PFSK-1 (cell line): ENCODE data around the gene EPHB4.

Source experiments
- POLR2AphosphoS5 ChIP-seq: IDR thresholded peaks from 2 replicates; pipeline ENCODE4 v1.6.1; 2012; ENCODE audit warnings: low read depth, mild to moderate bottlenecking, control low read depth, low read length, moderate library complexity
- REST ChIP-seq, 2 experiments: IDR thresholded peaks; 2 replicates each; pipeline versions ENCODE4 v1.6.1 to v1.8.0; 2011 to 2012; ENCODE audit warnings: low read depth in 2 of 2, low read length in 2 of 2, control low read depth in 1 of 2, inconsistent platforms in 1 of 2, mild to moderate bottlenecking in 1 of 2, moderate library complexity in 1 of 2; ENCODE audit not compliant: insufficient read depth in 1 of 2
- SIN3A ChIP-seq: IDR thresholded peaks from 2 replicates; pipeline ENCODE4 v1.6.1; 2012; ENCODE audit warnings: mild to moderate bottlenecking, low read length, moderate library complexity, borderline replicate concordance; ENCODE audit not compliant: insufficient read depth
- TAF1 ChIP-seq: IDR thresholded peaks from 2 replicates; pipeline ENCODE4 v1.6.1; 2012; ENCODE audit warnings: low read length, control low read depth, borderline replicate concordance; ENCODE audit not compliant: insufficient read depth

DNA sequence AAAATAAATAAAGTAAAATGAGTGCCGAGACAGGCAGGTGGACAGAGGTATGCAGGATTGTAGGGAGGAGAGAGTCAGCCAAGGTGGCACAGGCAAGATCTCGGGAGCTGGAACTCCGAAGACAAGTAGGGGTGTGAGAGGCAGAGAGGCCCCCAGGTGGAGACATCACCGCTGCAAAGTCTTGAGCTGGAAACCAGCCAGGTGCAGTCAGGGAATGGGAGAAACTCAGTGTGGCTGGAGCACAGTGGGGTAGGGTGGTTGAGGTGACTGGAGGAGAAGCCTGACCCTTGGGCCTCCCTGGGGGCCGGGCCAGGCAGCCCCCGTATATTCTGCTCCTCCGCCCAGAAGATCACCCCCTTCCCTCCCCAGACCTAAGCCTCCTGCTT is 4.2 kb downstream of the EPHB4 start:
- no peak for TF ChIP-seq SIN3A
- TF ChIP-seq TAF1 = no peak
- TF ChIP-seq POLR2AphosphoS5 = no peak
- TF ChIP-seq REST (IDR thresholded peaks at IDR 0.05; ENCODE audit: insufficient read depth in 1 of 2, low read depth in 2 of 2, low read length in 2 of 2) = no peak
